ENCODE measurements around the gene HDAC7.

HDAC7 gene

GRCh38 chr12:47860279-47860841 lies 40.7 kb upstream of the HDAC7 start:
- peaks cover 50 to 88% of the 10 kb centered on the region in 2 donors for H3K36me3 ChIP-seq (ENCODE audit: control insufficient read depth in 1 of 2, insufficient read depth in 2 of 2, low read length in 2 of 2)
- H3K9me3 ChIP-seq (ENCODE audit: control insufficient read depth in 1 of 2, low read length in 2 of 2), result no peaks in the 10 kb centered on the region
- H3K9ac ChIP-seq (ENCODE audit: low read depth in 1 of 2, low read length in 2 of 2), result no peak overlapping the region
- H3K27me3 ChIP-seq (ENCODE audit: control insufficient read depth in 1 of 2, insufficient read depth in 2 of 2, low read length in 2 of 2), result no peaks in the 10 kb centered on the region
- H3K4me3 ChIP-seq (ENCODE audit: low read depth in 1 of 2, low read length in 2 of 2), result no peak overlapping the region
- peaks cover 24 to 46% of the 10 kb centered on the region in 2 donors for H3K4me1 ChIP-seq (ENCODE audit: control insufficient read depth in 1 of 2, insufficient read depth in 2 of 2, low read length in 2 of 2)
- no peak overlapping the region for H3K27ac ChIP-seq (ENCODE audit: low read depth, low read length)

GRCh38 chr12:47858511-47859266 lies 39.0 kb upstream of the HDAC7 start:
- peaks cover 50 to 83% of the 10 kb centered on the region in 2 donors for H3K36me3 ChIP-seq (ENCODE audit: control insufficient read depth in 1 of 2, insufficient read depth in 2 of 2, low read length in 2 of 2)
- H3K9ac ChIP-seq (ENCODE audit: low read depth in 1 of 2, low read length in 2 of 2), result no peak overlapping the region
- H3K9me3 ChIP-seq (ENCODE audit: control insufficient read depth in 1 of 2, low read length in 2 of 2), result no peaks in the 10 kb centered on the region
- no peak overlapping the region for H3K4me3 ChIP-seq (ENCODE audit: low read depth in 1 of 2, low read length in 2 of 2)
- peaks cover 24 to 38% of the 10 kb centered on the region in 2 donors for H3K4me1 ChIP-seq (ENCODE audit: control insufficient read depth in 1 of 2, insufficient read depth in 2 of 2, low read length in 2 of 2)
- H3K27ac ChIP-seq (ENCODE audit: low read depth, low read length), result no peak overlapping the region
- no peaks in the 10 kb centered on the region for H3K27me3 ChIP-seq (ENCODE audit: control insufficient read depth in 1 of 2, insufficient read depth in 2 of 2, low read length in 2 of 2)

GRCh38 chr12:47856721-47857575 lies 37.2 kb upstream of the HDAC7 start:
- Histone ChIP-seq H3K9me3 (ENCODE audit: control insufficient read depth in 1 of 2, low read length in 2 of 2) (no peaks in the 10 kb centered on the region), H3K27ac (ENCODE audit: low read depth, low read length) (no peak overlapping the region), H3K27me3 (ENCODE audit: control insufficient read depth in 1 of 2, insufficient read depth in 2 of 2, low read length in 2 of 2) (no peaks in the 10 kb centered on the region), H3K36me3 (ENCODE audit: control insufficient read depth in 1 of 2, insufficient read depth in 2 of 2, low read length in 2 of 2) (peaks cover 46 to 80% of the 10 kb centered on the region in 2 donors), H3K9ac (ENCODE audit: low read depth in 1 of 2, low read length in 2 of 2) (no peak overlapping the region), H3K4me3 (ENCODE audit: low read depth in 1 of 2, low read length in 2 of 2) (no peak overlapping the region), H3K4me1 (ENCODE audit: control insufficient read depth in 1 of 2, insufficient read depth in 2 of 2, low read length in 2 of 2) (peaks cover 12 to 22% of the 10 kb centered on the region in 2 donors)

GRCh38 chr12:47856094-47856493 lies 36.4 kb upstream of the HDAC7 start:
- H3K9me3 ChIP-seq (ENCODE audit: control insufficient read depth in 1 of 2, low read length in 2 of 2), result no peaks in the 10 kb centered on the region
- peaks cover 12 to 17% of the 10 kb centered on the region in 2 donors for H3K4me1 ChIP-seq (ENCODE audit: control insufficient read depth in 1 of 2, insufficient read depth in 2 of 2, low read length in 2 of 2)
- no peak overlapping the region for H3K9ac ChIP-seq (ENCODE audit: low read depth in 1 of 2, low read length in 2 of 2)
- H3K27me3 ChIP-seq (ENCODE audit: control insufficient read depth in 1 of 2, insufficient read depth in 2 of 2, low read length in 2 of 2), result no peaks in the 10 kb centered on the region
- peaks cover 44 to 80% of the 10 kb centered on the region in 2 donors for H3K36me3 ChIP-seq (ENCODE audit: control insufficient read depth in 1 of 2, insufficient read depth in 2 of 2, low read length in 2 of 2)
- no peak overlapping the region for H3K4me3 ChIP-seq (ENCODE audit: low read depth in 1 of 2, low read length in 2 of 2)
- H3K27ac ChIP-seq (ENCODE audit: low read depth, low read length), result no peak overlapping the region

- H3K36me3 ChIP-seq (ENCODE audit: control insufficient read depth in 1 of 2, insufficient read depth in 2 of 2, low read length in 2 of 2), result peaks cover 43 to 80% of the 10 kb centered on the region in 2 donors
- peaks cover 12% of the 10 kb centered on the region in 2 donors for H3K4me1 ChIP-seq (ENCODE audit: control insufficient read depth in 1 of 2, insufficient read depth in 2 of 2, low read length in 2 of 2)
Measured at GRCh38 chr12:47855502-47855901, 35.8 kb upstream of the HDAC7 start.

GRCh38 chr12:47854531-47854930 lies 34.8 kb upstream of the HDAC7 start:
- Histone ChIP-seq H3K27ac (ENCODE audit: low read depth, low read length) (no peak overlapping the region), H3K9ac (ENCODE audit: low read depth in 1 of 2, low read length in 2 of 2) (no peak overlapping the region), H3K4me1 (ENCODE audit: control insufficient read depth in 1 of 2, insufficient read depth in 2 of 2, low read length in 2 of 2) (peaks cover 11 to 12% of the 10 kb centered on the region in 2 donors), H3K9me3 (ENCODE audit: control insufficient read depth in 1 of 2, low read length in 2 of 2) (no peaks in the 10 kb centered on the region), H3K4me3 (ENCODE audit: low read depth in 1 of 2, low read length in 2 of 2) (no peak overlapping the region), H3K27me3 (ENCODE audit: control insufficient read depth in 1 of 2, insufficient read depth in 2 of 2, low read length in 2 of 2) (no peaks in the 10 kb centered on the region), H3K36me3 (ENCODE audit: control insufficient read depth in 1 of 2, insufficient read depth in 2 of 2, low read length in 2 of 2) (peaks cover 46 to 83% of the 10 kb centered on the region in 2 donors)

More at GRCh38 chr12:47855502-47855901, 35.8 kb upstream of the HDAC7 start:
- H3K27me3 ChIP-seq (ENCODE audit: control insufficient read depth in 1 of 2, insufficient read depth in 2 of 2, low read length in 2 of 2), result no peaks in the 10 kb centered on the region
- H3K4me3 ChIP-seq (ENCODE audit: low read depth in 1 of 2, low read length in 2 of 2), result no peak overlapping the region
- H3K9me3 ChIP-seq (ENCODE audit: control insufficient read depth in 1 of 2, low read length in 2 of 2), result no peaks in the 10 kb centered on the region
- no peak overlapping the region for H3K9ac ChIP-seq (ENCODE audit: low read depth in 1 of 2, low read length in 2 of 2)
- no peak overlapping the region for H3K27ac ChIP-seq (ENCODE audit: low read depth, low read length)

- no peaks in the 10 kb centered on the region for H3K4me1 ChIP-seq (ENCODE audit: control insufficient read depth in 1 of 2, insufficient read depth in 2 of 2, low read length in 2 of 2)
- H3K4me3 ChIP-seq (ENCODE audit: low read depth in 1 of 2, low read length in 2 of 2), result no peak overlapping the region
- no peak overlapping the region for H3K27ac ChIP-seq (ENCODE audit: low read depth, low read length)
- H3K9ac ChIP-seq (ENCODE audit: low read depth in 1 of 2, low read length in 2 of 2), result no peak overlapping the region
- no peaks in the 10 kb centered on the region for H3K27me3 ChIP-seq (ENCODE audit: control insufficient read depth in 1 of 2, insufficient read depth in 2 of 2, low read length in 2 of 2)
- no peaks in the 10 kb centered on the region for H3K9me3 ChIP-seq (ENCODE audit: control insufficient read depth in 1 of 2, low read length in 2 of 2)
- peaks cover 34 to 76% of the 10 kb centered on the region in 2 donors for H3K36me3 ChIP-seq (ENCODE audit: control insufficient read depth in 1 of 2, insufficient read depth in 2 of 2, low read length in 2 of 2)
Measured at GRCh38 chr12:47852096-47852571, 32.4 kb upstream of the HDAC7 start.

- no peak overlapping the region for H3K27ac ChIP-seq (ENCODE audit: low read depth, low read length)
- no peaks in the 10 kb centered on the region for H3K4me1 ChIP-seq (ENCODE audit: control insufficient read depth in 1 of 2, insufficient read depth in 2 of 2, low read length in 2 of 2)
- H3K36me3 ChIP-seq (ENCODE audit: control insufficient read depth in 1 of 2, insufficient read depth in 2 of 2, low read length in 2 of 2), result peaks cover 35 to 76% of the 10 kb centered on the region in 2 donors
- no peaks in the 10 kb centered on the region for H3K9me3 ChIP-seq (ENCODE audit: control insufficient read depth in 1 of 2, low read length in 2 of 2)
- no peaks in the 10 kb centered on the region for H3K27me3 ChIP-seq (ENCODE audit: control insufficient read depth in 1 of 2, insufficient read depth in 2 of 2, low read length in 2 of 2)
- H3K4me3 ChIP-seq (ENCODE audit: low read depth in 1 of 2, low read length in 2 of 2), result no peak overlapping the region
- H3K9ac ChIP-seq (ENCODE audit: low read depth in 1 of 2, low read length in 2 of 2), result no peak overlapping the region
Measured at GRCh38 chr12:47851303-47851952, 31.7 kb upstream of the HDAC7 start.

GRCh38 chr12:47850153-47851084 lies 30.7 kb upstream of the HDAC7 start:
- no peaks in the 10 kb centered on the region for H3K4me1 ChIP-seq (ENCODE audit: control insufficient read depth in 1 of 2, insufficient read depth in 2 of 2, low read length in 2 of 2)
- H3K9ac ChIP-seq (ENCODE audit: low read depth in 1 of 2, low read length in 2 of 2), result no peak overlapping the region
- H3K36me3 ChIP-seq (ENCODE audit: control insufficient read depth in 1 of 2, insufficient read depth in 2 of 2, low read length in 2 of 2), result peaks cover 45 to 78% of the 10 kb centered on the region in 2 donors
- H3K4me3 ChIP-seq (ENCODE audit: low read depth in 1 of 2, low read length in 2 of 2), result no peak overlapping the region
- H3K9me3 ChIP-seq (ENCODE audit: control insufficient read depth in 1 of 2, low read length in 2 of 2), result no peaks in the 10 kb centered on the region
- H3K27ac ChIP-seq (ENCODE audit: low read depth, low read length), result no peak overlapping the region
- H3K27me3 ChIP-seq (ENCODE audit: control insufficient read depth in 1 of 2, insufficient read depth in 2 of 2, low read length in 2 of 2), result no peaks in the 10 kb centered on the region

All from duodenal mucosa (tissue), 2 donors.